Head of caudate nucleus (tissue), 42 donors: ENCODE measurements around the gene SQSTM1.

Experiments
- DNase-seq, 42 donors: peaks; one replicate each; pipeline versions ENCODE4 v3.0.0 to v3.0.0-alpha.2; 2020 to 2021; ENCODE audit warnings: mixed read lengths in 7 of 42
- intact Hi-C: fragments of 100-400 bp; cut with DNase I; formaldehyde crosslinking; loops from one replicate; pipeline ENCODE4 v1.15.0; 2022

SQSTM1 gene

DNA sequence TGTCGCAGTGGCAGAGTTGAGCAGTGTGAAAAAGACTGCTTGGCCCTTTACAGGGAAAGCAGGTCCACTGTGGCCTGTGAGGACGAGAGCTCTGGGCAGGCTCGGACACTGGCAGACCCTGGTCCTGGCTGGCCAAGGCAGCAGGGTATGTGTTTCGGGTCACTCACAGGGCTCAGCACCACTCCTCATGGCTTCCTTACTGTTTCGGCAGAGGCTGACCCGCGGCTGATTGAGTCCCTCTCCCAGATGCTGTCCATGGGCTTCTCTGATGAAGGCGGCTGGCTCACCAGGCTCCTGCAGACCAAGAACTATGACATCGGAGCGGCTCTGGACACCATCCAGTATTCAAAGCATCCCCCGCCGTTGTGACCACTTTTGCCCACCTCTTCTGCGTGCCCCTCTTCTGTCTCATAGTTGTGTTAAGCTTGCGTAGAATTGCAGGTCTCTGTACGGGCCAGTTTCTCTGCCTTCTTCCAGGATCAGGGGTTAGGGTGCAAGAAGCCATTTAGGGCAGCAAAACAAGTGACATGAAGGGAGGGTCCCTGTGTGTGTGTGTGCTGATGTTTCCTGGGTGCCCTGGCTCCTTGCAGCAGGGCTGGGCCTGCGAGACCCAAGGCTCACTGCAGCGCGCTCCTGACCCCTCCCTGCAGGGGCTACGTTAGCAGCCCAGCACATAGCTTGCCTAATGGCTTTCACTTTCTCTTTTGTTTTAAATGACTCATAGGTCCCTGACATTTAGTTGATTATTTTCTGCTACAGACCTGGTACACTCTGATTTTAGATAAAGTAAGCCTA, 15.7 kb downstream of the SQSTM1 start:
- intact Hi-C loops: no loop called here
- DNase-seq: peak in 1 of 42 donors; percentile 37

DNA sequence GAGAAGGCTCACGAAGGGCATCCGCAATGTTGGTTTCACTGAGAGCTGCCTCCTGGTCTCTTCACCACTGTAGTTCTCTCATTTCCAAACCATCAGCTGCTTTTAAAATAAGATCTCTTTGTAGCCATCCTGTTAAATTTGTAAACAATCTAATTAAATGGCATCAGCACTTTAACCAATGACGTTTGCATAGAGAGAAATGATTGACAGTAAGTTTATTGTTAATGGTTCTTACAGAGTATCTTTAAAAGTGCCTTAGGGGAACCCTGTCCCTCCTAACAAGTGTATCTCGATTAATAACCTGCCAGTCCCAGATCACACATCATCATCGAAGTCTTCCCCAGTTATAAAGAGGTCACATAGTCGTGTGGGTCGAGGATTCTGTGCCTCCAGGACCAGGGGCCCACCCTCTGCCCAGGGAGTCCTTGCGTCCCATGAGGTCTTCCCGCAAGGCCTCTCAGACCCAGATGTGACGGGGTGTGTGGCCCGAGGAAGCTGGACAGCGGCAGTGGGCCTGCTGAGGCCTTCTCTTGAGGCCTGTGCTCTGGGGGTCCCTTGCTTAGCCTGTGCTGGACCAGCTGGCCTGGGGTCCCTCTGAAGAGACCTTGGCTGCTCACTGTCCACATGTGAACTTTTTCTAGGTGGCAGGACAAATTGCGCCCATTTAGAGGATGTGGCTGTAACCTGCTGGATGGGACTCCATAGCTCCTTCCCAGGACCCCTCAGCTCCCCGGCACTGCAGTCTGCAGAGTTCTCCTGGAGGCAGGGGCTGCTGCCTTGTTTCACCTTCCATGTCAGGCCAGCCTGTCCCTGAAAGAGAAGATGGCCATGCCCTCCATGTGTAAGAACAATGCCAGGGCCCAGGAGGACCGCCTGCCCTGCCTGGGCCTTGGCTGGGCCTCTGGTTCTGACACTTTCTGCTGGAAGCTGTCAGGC, 16.6 kb downstream of the SQSTM1 start:
- intact Hi-C loops: no loop called here
- no peak for DNase-seq

DNA sequence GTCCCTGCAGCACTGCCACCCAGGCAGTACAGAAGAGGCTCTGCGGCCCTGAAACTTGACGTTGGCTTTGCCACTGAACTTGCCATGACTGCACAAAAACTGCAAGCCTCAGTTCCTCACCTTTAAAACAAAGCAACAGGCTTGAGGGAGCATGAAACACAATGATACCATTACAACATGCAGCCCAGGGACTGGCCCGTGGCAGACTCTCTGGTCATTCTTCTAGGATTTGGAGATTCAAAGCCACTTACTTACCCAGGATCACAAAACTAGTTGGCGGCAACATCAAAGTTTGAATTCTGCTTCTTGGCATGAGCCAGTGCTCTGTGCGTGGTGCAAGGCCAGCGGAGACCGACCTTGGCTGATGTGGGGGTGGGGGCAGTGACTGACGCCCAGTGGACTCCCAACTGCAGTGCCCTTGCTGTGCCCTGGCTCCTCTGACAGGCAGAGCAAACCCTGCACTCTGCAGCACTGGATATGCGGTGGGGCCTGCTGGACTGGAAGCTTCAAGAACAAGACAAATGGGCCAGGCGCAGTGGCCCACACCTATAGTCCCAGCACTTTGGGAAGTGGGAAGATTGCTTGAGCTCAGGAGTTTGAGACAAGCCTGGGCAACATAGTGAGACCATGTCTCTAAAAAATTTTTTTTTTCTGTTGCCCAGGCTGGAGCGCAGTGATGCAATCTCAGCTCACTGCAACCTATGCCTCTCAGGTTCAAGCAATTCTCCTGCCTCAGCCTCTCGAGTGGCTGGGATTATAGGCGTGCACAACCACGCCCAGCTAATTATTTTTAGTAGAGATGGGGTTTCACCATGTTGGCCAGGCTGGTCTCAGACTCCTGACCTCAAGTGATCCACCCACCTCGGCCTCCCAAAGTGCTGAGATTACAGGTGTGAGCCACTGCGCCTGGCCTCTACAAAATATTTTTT, 18.9 kb downstream of the SQSTM1 start:
- intact Hi-C loops: no loop called here
- DNase-seq: peak in 2 of 42 donors; percentile 30 to 36

DNA sequence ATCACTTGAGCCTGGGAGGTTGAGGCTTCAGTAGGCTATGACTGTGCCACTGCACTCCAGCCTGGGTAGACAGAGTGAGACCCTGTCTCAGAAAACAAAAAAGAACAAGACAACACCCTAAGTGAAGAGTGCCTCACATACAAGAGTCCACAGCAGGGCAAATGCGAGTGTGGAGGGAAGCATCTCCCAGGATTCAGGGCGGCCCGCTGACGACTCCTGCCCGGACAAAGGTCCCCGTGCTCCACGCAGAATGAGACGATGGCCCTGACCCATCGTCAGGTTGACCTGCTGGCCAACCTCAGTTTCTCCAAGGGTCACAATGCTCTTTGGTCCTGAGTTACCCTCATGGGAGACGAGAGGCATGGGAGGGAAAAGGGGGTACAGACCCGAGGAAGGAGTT, 19.6 kb downstream of the SQSTM1 start:
- intact Hi-C loops: no loop called here
- DNase-seq: peak in 1 of 42 donors; percentile 35

DNA sequence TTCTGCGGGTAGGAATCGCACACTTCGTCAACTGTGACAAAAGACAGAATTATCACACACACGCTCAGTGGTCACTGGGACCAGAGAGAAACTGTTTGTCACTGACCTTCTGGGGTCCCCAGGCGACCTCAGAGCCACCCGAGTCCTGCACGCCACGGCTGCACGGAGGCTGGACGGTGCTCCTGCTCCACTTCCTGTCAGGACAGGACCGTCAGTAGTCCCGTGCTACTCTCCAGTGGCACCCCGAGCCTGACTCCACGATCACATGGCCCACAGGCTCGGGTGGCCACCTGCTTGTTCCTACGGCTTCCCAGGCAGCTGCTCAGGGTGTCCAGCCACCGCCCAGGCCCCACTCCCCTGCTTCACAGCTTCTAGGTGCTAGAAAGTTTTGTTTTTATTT, 20.1 kb downstream of the SQSTM1 start:
- peak in 2 of 42 donors; percentile 20 to 30 for DNase-seq
- intact Hi-C loops: no loop called here

DNA sequence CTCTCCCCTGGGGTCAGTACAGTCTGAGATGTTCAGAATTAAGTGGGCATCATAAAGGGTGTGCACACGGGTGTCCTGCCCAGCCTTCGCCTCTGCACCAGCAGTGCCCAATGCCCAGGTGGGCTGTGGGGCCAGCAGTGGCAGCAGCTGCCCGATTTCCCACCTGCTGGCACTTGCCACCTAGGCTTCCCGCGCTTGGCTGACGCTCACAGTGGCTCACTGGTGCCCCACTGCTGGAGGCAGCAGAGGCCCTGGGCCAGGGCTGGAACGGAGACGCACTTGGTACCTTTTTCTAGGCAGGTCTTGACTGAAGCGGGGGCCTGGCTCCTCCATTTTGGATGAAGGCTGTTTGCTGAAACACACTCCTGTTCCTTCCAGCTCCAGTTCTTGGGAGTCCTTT, 20.9 kb downstream of the SQSTM1 start:
- DNase-seq: peak in 1 of 42 donors; percentile 21
- intact Hi-C loops: no loop called here

DNA sequence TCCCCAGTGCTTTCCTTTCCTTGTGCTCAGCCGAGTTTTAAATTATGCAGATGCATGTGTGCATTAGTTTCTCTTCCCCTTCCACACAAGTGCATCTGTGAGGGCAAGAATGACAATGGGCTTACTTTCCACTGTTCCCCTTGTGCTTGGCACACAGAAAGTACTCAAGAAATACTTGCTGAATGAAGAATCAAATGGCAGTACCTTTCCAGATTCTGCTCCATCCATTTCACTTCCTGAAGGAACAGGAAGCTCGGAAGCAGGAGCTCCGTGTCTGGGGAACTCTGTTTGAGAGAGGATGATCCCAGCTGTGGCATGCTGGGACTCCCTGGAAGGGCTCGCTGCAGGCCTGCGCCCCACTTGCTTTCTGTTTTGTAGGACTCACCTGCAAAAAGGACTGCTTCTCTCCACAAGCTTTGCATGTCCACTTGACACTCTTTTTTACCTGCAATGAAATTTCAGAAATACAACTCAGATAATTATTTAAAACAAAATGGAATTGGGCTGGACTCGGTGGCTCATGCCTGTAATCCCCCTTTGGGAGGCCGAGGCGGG, 32.4 kb downstream of the SQSTM1 start:
- intact Hi-C loops: no loop called here

DNA sequence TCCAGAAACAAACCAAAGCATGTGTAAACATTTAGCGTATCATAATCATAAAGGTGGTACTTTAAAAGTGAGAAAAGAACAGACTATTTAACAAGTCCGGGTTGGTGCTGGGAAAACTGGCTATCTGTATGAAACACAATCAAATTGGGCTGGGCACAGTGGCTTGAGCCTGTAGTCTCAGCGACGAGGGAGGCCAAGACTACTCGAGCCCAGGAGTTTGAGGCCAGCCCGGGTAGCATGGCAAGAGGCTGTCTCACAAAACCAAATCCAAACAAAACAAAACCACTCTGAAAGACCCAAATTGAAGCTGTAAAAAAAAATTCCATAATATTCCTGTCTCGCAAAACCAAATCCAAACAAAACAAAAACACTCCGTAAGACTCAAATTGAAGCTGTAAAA, 33.7 kb downstream of the SQSTM1 start:
- intact Hi-C loops: no loop called here
- DNase-seq: no peak

More for the DNA sequence above, 32.4 kb downstream of the SQSTM1 start:
- DNase-seq: peak in 1 of 42 donors; percentile 28

DNA sequence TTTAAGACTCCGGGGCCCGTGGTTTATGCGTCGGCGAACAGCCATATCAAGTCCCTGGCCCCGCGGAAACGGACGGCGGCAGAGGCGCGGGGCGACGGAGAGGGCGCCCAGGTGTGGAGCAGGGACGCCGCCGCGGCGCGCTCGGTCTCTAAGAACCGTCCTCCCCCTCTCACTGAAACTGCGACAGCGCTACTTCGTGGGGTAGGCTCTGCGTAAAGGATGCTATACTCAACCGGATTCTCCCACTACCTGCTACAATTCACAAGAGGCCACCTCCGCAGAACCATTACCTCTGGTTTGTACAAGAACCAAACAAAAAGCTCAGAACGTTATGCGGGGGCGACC, 37.5 kb downstream of the SQSTM1 start:
- intact Hi-C loops: loop anchor here (5.0 kb wide), 2 partner anchors 36 to 49 kb away; partner anchors contain the start of genes SQSTM1 and TBC1D9B
- peak in 16 of 42 donors; percentile 42 to 94 (median 84) for DNase-seq

DNA sequence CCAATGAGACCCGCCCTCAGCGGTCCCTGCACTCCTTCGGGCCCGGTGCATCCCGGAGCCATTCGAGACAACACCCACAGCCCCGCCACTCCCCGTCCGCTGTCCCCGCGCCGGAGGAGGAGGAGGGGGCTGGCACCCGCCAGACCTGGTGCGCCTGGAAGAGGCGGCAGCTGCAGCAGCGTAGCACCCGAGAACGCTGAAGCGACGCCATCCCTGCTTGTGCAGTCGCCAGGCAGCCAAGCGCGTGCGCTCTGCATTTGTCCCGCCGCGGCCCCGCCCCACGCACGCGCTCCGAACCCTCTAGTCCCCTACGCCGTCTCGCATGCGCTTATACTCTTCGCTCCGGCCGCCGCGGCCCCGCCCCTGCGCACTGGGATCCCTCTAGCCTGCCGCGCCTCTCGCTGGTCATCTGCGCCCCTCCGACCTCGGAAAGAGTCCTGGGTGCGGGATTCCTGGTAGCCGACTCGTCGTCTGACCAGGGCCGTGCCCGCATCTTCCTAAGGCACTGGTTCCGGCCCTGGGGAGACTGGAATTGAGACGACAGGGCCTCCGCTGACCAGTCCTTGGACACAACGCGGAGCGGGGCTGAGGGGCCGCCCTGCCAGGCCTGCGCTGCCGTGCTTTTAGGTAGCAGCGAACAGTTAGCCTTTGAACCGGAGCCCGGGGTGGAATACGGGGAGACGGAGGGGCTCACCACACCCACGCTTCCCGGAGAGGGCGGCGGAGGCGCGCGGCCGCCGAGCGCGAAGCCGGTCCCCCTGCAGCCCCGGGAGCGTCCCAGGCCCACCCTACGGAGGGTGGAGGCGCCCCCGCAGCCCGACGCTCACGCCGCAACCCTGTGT, 38.1 kb downstream of the SQSTM1 start, which contains the start of gene MRNIP:
TSS of gene MRNIP (minus strand) at position 232 of the 842 bp plus-strand sequence. CDS start at position 211, 21 bp downstream.
- intact Hi-C loops: loop anchor here (5.0 kb wide), 2 partner anchors 37 to 48 kb away; partner anchors contain the start of genes SQSTM1 and TBC1D9B
- peak; percentile 93 to 99 (median 97) for DNase-seq

DNA sequence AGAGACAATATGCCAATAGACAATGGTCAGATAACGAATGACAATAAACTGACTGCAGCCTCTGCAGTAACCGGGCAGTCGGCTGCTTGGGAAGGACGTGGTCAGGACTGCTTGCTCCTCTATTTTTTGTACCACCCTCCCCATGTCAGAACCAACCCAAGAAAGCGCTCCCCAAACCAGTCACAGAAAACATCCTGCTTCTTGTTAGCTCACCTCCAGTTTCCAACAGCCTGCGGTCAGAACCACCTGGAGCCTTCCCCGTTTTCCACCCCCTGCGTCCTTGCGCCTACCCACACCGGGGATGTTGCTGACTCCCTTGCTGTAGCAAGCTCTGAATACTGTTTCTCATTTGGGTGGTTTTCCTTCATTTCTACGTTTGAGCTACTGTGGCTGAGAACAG, 39.6 kb downstream of the SQSTM1 start:
- intact Hi-C loops: no loop called here
- DNase-seq: no peak

DNA sequence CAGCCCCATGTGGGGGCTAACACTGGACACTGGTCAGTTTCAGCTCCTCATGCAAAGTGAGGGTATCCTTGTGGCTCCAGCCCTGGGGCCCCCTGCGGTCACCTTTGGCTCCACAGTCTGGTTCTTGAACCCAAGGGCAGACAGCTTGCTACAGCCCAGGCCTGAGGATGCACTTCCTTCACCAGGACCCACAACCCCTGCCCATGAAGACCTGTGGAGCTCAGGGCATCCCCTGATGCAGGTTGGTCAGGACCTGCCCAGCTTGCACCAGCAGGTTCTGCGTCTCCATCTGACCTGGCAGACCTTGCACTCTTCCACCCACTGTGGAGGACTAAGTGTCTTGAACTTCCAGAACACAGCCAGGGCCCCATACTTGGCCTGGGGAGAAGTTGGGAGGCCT, 41.6 kb downstream of the SQSTM1 start:
- intact Hi-C loops: no loop called here
- no peak for DNase-seq

DNA sequence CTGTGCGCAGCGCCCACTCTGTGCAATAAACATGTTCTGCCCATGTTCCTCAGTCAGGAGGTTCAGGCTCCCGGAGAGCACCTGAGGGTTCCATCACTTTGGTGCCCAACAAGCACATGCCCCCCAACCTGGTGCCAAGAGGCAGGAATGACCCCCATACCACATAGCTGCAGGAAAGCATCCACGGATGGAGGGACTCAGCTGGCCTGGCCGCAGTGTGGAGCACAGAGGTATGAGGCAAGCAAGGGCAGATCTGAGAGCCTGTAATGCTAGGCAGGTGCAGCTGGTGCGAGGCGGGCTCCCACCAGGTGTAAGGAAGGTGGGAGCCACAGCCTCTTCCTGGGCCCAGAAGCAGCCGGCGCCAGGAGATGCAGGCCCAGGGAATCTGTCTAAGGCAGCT, 42.2 kb downstream of the SQSTM1 start:
- DNase-seq: no peak
- intact Hi-C loops: no loop called here

DNA sequence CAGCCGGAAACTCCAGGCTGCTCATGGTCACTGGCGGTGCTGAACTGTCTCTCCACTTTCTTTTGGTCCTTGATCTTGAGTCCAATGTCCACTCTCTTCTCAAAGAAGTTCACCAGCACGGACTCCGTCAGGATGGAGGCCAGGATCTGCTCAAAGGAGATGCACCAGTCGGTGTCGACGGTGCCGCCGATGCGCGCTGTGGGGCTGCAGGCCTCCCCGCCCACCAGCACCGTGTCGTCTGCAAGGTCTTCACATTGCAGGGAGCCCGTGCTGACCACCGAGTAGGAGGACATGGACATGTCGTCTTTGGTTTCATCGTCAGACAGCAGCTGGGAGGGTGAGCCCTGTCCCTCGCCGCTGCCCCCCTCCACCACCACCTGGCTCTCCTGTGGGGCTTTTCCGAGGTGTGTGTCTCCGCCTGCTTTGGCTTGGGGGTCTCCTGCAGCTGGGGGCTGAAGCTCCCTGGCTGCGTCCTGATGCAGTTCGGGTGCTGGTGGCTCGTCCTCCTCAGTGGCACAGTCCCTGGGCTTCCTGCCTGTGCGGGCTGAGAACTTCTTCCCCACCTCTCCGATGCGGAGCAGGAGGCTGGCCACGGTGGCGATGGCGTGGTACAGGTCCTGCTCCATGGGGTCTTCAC, 42.9 kb downstream of the SQSTM1 start:
- intact Hi-C loops: no loop called here
- no peak for DNase-seq

DNA sequence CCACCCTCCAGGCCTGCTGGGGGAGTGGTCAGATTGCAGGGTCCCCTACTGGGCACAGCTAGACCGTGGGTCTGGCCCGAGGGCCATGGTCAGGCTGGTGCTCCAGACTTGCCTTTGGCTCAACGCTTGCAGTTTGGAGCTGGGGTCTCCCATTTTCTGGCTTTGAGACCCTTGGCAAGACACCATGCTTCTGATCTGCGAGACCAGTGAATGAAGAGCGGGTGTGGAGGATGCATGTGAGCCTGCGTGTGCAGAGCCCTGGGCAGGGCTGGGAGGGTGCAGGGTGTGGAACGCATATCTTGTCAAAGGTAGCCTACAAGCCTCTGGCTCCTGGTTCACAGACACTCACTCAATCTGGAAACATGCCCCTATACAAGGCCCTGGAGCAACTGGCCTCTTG, 44.0 kb downstream of the SQSTM1 start:
- DNase-seq: no peak
- intact Hi-C loops: no loop called here

DNA sequence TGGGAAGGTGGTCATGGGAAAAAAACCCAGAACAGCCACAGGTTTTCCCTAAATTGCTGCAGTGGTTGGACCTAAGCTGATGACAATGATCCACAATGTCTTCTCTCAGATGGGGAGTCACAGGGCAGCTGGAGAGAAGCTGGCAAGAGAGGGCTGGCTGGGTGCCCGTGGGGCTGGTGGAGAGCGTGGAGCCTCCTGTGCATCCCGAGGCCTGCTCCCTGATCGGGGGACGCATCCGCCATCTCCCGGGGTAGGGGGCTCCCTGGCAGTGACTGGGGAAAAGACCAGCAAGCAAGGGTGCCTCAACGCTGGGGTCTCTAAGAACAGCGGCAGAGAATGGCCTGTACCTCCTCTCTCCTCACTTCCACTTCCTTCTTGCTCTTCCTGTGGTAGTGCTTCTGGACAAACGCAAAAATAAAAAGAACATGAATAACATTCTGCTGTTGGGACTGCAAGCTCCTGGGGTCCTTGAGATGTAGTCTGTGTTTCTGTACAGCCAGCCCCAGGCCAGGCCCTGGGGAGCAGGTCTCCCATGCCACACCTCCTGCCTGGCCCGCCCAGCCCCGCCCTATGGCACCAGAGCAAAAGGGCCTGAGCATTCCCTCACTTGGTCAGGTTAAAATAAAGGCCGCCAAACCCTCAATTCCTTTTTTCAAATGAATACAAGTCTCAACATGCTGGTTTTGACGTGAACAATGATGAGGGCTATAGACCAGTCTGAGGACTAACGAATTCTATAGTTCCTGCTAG, 45.0 kb downstream of the SQSTM1 start:
- intact Hi-C loops: no loop called here
- peak in 37 of 42 donors; percentile 26 to 83 (median 64) for DNase-seq
